ENCODE measurements around the gene RAPSN.
"Not testable (repeated sequence)": the region's sequence is repeated elsewhere in the genome, so short reads cannot be mapped to it uniquely, and the experiment has no call there.

Gene RAPSN

GRCh38 chr11:47464483-47464882 is 15.5 kb upstream of the RAPSN start:
- no peak for DNase-seq (ENCODE audit: extremely low read depth, insufficient read length)
- TF ChIP-seq CTCF (IDR thresholded peaks at IDR 0.05; ENCODE audit: insufficient read depth, low read length, poor library complexity, severe bottlenecking) = no peak

GRCh38 chr11:47461876-47462275 is 12.9 kb upstream of the RAPSN start:
- H3K4me3 ChIP-seq (replicated peaks; ENCODE audit: low read depth, low read length) = no peak overlapping the region
- no peak for TF ChIP-seq CTCF (IDR thresholded peaks at IDR 0.05; ENCODE audit: insufficient read depth, low read length, poor library complexity, severe bottlenecking)
- no peaks in the 10 kb centered on the region for H3K27me3 ChIP-seq (replicated peaks; ENCODE audit: control insufficient read depth, insufficient read depth, low read length)
- no peak for DNase-seq (ENCODE audit: extremely low read depth, insufficient read length)
- peaks cover 3% of the 10 kb centered on the region for H3K36me3 ChIP-seq (ENCODE audit: control insufficient read depth, insufficient read depth, low read length)

More at GRCh38 chr11:47464483-47464882, 15.5 kb upstream of the RAPSN start:
- H3K36me3 ChIP-seq (ENCODE audit: control insufficient read depth, insufficient read depth, low read length) = peaks cover 4% of the 10 kb centered on the region
- no peaks in the 10 kb centered on the region for H3K27me3 ChIP-seq (replicated peaks; ENCODE audit: control insufficient read depth, insufficient read depth, low read length)
- no peak overlapping the region for H3K4me3 ChIP-seq (replicated peaks; ENCODE audit: low read depth, low read length)

- DNase-seq (ENCODE audit: extremely low read depth, insufficient read length) = no peak
- TF ChIP-seq CTCF (IDR thresholded peaks at IDR 0.05; ENCODE audit: insufficient read depth, low read length, poor library complexity, severe bottlenecking) = no peak
- Histone ChIP-seq H3K27me3 (replicated peaks; ENCODE audit: control insufficient read depth, insufficient read depth, low read length) (no peaks in the 10 kb centered on the region), H3K4me3 (replicated peaks; ENCODE audit: low read depth, low read length) (no peak overlapping the region), H3K36me3 (ENCODE audit: control insufficient read depth, insufficient read depth, low read length) (peaks cover 3% of the 10 kb centered on the region)
Measured at GRCh38 chr11:47460571-47461235, 11.8 kb upstream of the RAPSN start.

- not testable (repeated sequence) for H3K4me3 ChIP-seq (replicated peaks; ENCODE audit: low read depth, low read length); DNase-seq (ENCODE audit: extremely low read depth, insufficient read length); H3K36me3 ChIP-seq (ENCODE audit: control insufficient read depth, insufficient read depth, low read length); H3K27me3 ChIP-seq (replicated peaks; ENCODE audit: control insufficient read depth, insufficient read depth, low read length)
- TF ChIP-seq CTCF (IDR thresholded peaks at IDR 0.05; ENCODE audit: insufficient read depth, low read length, poor library complexity, severe bottlenecking) = peak; percentile 80
Measured at GRCh38 chr11:47454258-47454671, 5.3 kb upstream of the RAPSN start.

GRCh38 chr11:47453365-47453764 is 4.4 kb upstream of the RAPSN start:
- DNase-seq (ENCODE audit: extremely low read depth, insufficient read length) = no peak
- no peak for TF ChIP-seq CTCF (IDR thresholded peaks at IDR 0.05; ENCODE audit: insufficient read depth, low read length, poor library complexity, severe bottlenecking)

GRCh38 chr11:47451990-47452389 is 3.1 kb upstream of the RAPSN start:
- Histone ChIP-seq H3K27me3 (replicated peaks; ENCODE audit: control insufficient read depth, insufficient read depth, low read length) (no peaks in the 10 kb centered on the region), H3K4me3 (replicated peaks; ENCODE audit: low read depth, low read length) (no peak overlapping the region), H3K36me3 (ENCODE audit: control insufficient read depth, insufficient read depth, low read length) (no peaks in the 10 kb centered on the region)
- TF ChIP-seq CTCF (IDR thresholded peaks at IDR 0.05; ENCODE audit: insufficient read depth, low read length, poor library complexity, severe bottlenecking) = no peak
- no peak for DNase-seq (ENCODE audit: extremely low read depth, insufficient read length)

More at GRCh38 chr11:47453365-47453764, 4.4 kb upstream of the RAPSN start:
- Histone ChIP-seq H3K27me3 (replicated peaks; ENCODE audit: control insufficient read depth, insufficient read depth, low read length) (no peaks in the 10 kb centered on the region), H3K4me3 (replicated peaks; ENCODE audit: low read depth, low read length) (no peak overlapping the region), H3K36me3 (ENCODE audit: control insufficient read depth, insufficient read depth, low read length) (no peaks in the 10 kb centered on the region)

Data from GM06990 (cell line).